BLaER1 treated with 17β-estradiol and CSF1 and Interleukin-3, amounts not matched to agents 10 nM and 100 nM (cell line): ENCODE measurements around the gene CLDN10.
"Not testable (repeated sequence)": the region's sequence is repeated elsewhere in the genome, so short reads cannot be mapped to it uniquely, and the experiment has no call there.

Source experiments
- H3K27ac ChIP-seq, 11 experiments: shearing (Covaris generic); formaldehyde crosslinking; 2 replicates each; pipeline ENCODE4 v1.8.1; 2022
- H3K27me3 ChIP-seq, 11 experiments: shearing (Covaris generic); formaldehyde crosslinking; 2 replicates each; pipeline ENCODE4 v1.8.1; 2022
- H3K36me3 ChIP-seq, 11 experiments: shearing (Covaris generic); formaldehyde crosslinking; 2 replicates each; pipeline ENCODE4 v1.8.1; 2022
- H3K4me1 ChIP-seq, 10 experiments: shearing (Covaris generic); formaldehyde crosslinking; 2 replicates each; pipeline ENCODE4 v1.8.1; 2022
- H3K4me2 ChIP-seq, 11 experiments: shearing (Covaris generic); formaldehyde crosslinking; 2 replicates each; pipeline ENCODE4 v1.8.1; 2022
- H3K4me3 ChIP-seq, 10 experiments: shearing (Covaris generic); formaldehyde crosslinking; 2 replicates each; pipeline ENCODE4 v1.8.1; 2022
- H3K9ac ChIP-seq, 11 experiments: shearing (Covaris generic); formaldehyde crosslinking; 2 replicates each; pipeline ENCODE4 v1.8.1; 2022
- H3K9me3 ChIP-seq, 11 experiments: shearing (Covaris generic); formaldehyde crosslinking; replicated peaks in 1 of 11; 2 replicates each; pipeline ENCODE4 v1.8.1; 2022
- H4K20me1 ChIP-seq, 11 experiments: shearing (Covaris generic); formaldehyde crosslinking; 2 replicates each; pipeline ENCODE4 v1.8.1; 2022
- Cebpa-rat ChIP-seq, 11 experiments: shearing (Covaris generic); IDR thresholded peaks; 2 replicates each; pipeline ENCODE4 v1.8.1; 2022

CLDN10 gene

GRCh38 chr13:95553581-95554385 lies 1.3 kb downstream of the CLDN10 start:
- H3K4me1 ChIP-seq, result no peaks in the 10 kb centered on the region
- TF ChIP-seq Cebpa-rat (IDR thresholded peaks at IDR 0.05), result no peak
- H3K4me2 ChIP-seq, result no peak overlapping the region
- H3K4me3 ChIP-seq, result no peak overlapping the region
- H3K27ac ChIP-seq, result no peak overlapping the region
- peaks cover 10 to 20% (median 14%) of the 10 kb centered on the region in 11 experiments; a peak in 20 of 22 replicates for H3K9me3 ChIP-seq
- no peaks in the 10 kb centered on the region for H3K27me3 ChIP-seq
- H3K36me3 ChIP-seq, result no peaks in the 10 kb centered on the region
- no peak overlapping the region for H3K9ac ChIP-seq
- no peaks in the 10 kb centered on the region for H4K20me1 ChIP-seq

GRCh38 chr13:95557013-95557412 lies 4.5 kb downstream of the CLDN10 start:
- TF ChIP-seq Cebpa-rat (IDR thresholded peaks at IDR 0.05), result no peak
- peaks cover 10 to 20% (median 14%) of the 10 kb centered on the region in 11 experiments; a peak in 20 of 22 replicates for H3K9me3 ChIP-seq
- no peaks in the 10 kb centered on the region for H3K27me3 ChIP-seq
- no peak overlapping the region for H3K4me2 ChIP-seq
- H3K9ac ChIP-seq, result no peak overlapping the region
- no peaks in the 10 kb centered on the region for H3K4me1 ChIP-seq
- no peaks in the 10 kb centered on the region for H3K36me3 ChIP-seq
- H4K20me1 ChIP-seq, result no peaks in the 10 kb centered on the region
- H3K4me3 ChIP-seq, result no peak overlapping the region
- no peak overlapping the region for H3K27ac ChIP-seq

- peaks cover 0 to 1% (median 0%) of the 10 kb centered on the region in 11 experiments; a peak in 2 of 22 replicates for H3K9me3 ChIP-seq
- H4K20me1 ChIP-seq, result no peaks in the 10 kb centered on the region
- H3K27me3 ChIP-seq, result no peaks in the 10 kb centered on the region
- no peak overlapping the region for H3K4me2 ChIP-seq
- no peak overlapping the region for H3K27ac ChIP-seq
- peaks cover 0 to 13% (median under 1%) of the 10 kb centered on the region in 10 experiments; a peak in 7 of 20 replicates for H3K4me1 ChIP-seq
- no peak overlapping the region for H3K4me3 ChIP-seq
- H3K9ac ChIP-seq, result no peak overlapping the region
- no peaks in the 10 kb centered on the region for H3K36me3 ChIP-seq
- no peak for TF ChIP-seq Cebpa-rat (IDR thresholded peaks at IDR 0.05)
Observed at GRCh38 chr13:95559100-95559499, 6.6 kb downstream of the CLDN10 start.

GRCh38 chr13:95560387-95560786 lies 7.9 kb downstream of the CLDN10 start:
- H3K9ac ChIP-seq, result no peak overlapping the region
- H4K20me1 ChIP-seq, result no peaks in the 10 kb centered on the region
- H3K4me2 ChIP-seq, result no peak overlapping the region
- no peak overlapping the region for H3K27ac ChIP-seq
- H3K4me1 ChIP-seq, result peaks cover 0 to 22% (median 4%) of the 10 kb centered on the region in 10 experiments; a peak in 8 of 20 replicates
- no peaks in the 10 kb centered on the region for H3K27me3 ChIP-seq
- no peak for TF ChIP-seq Cebpa-rat (IDR thresholded peaks at IDR 0.05)
- H3K36me3 ChIP-seq, result no peaks in the 10 kb centered on the region
- H3K9me3 ChIP-seq, result no peaks in the 10 kb centered on the region
- no peak overlapping the region for H3K4me3 ChIP-seq

GRCh38 chr13:95564091-95564490 lies 11.6 kb downstream of the CLDN10 start:
- H3K9ac ChIP-seq, result peak overlapping the region in 4 of 11 experiments; percentile 14 to 55 (median 50); a peak in 5 of 22 replicates
- no peaks in the 10 kb centered on the region for H4K20me1 ChIP-seq
- no peaks in the 10 kb centered on the region for H3K9me3 ChIP-seq
- no peak for TF ChIP-seq Cebpa-rat (IDR thresholded peaks at IDR 0.05)
- peak overlapping the region in 6 of 11 experiments; percentile 13 to 76 (median 70); a peak in 10 of 22 replicates for H3K27ac ChIP-seq
- peak overlapping the region in 1 of 10 experiments; percentile 15; a peak in 2 of 20 replicates for H3K4me3 ChIP-seq
- H3K4me2 ChIP-seq, result peak overlapping the region in 5 of 11 experiments; percentile 35 to 89 (median 64); a peak in 9 of 22 replicates
- no peaks in the 10 kb centered on the region for H3K27me3 ChIP-seq
- no peaks in the 10 kb centered on the region for H3K36me3 ChIP-seq
- H3K4me1 ChIP-seq, result peaks cover 0 to 23% (median 4%) of the 10 kb centered on the region in 10 experiments; a peak in 8 of 20 replicates

- H3K9me3 ChIP-seq, result no peaks in the 10 kb centered on the region
- no peaks in the 10 kb centered on the region for H4K20me1 ChIP-seq
- peak overlapping the region in 3 of 10 experiments; percentile 4 to 15 (median 6); a peak in 3 of 20 replicates for H3K4me3 ChIP-seq
- peak overlapping the region in 5 of 11 experiments; percentile 35 to 89 (median 64); a peak in 10 of 22 replicates for H3K4me2 ChIP-seq
- TF ChIP-seq Cebpa-rat (IDR thresholded peaks at IDR 0.05), result 0 out of 22 replicates have a peak, but pooled peaks of 1 of the 11 experiments have one; percentile 16
- no peaks in the 10 kb centered on the region for H3K27me3 ChIP-seq
- H3K9ac ChIP-seq, result peak overlapping the region in 4 of 11 experiments; percentile 14 to 55 (median 50); a peak in 8 of 22 replicates
- H3K36me3 ChIP-seq, result no peaks in the 10 kb centered on the region
- peak overlapping the region in 6 of 11 experiments; percentile 36 to 76 (median 70); a peak in 11 of 22 replicates for H3K27ac ChIP-seq
- H3K4me1 ChIP-seq, result peaks cover 0 to 23% (median 4%) of the 10 kb centered on the region in 10 experiments; a peak in 8 of 20 replicates
Observed at GRCh38 chr13:95564733-95565291, 12.3 kb downstream of the CLDN10 start.

- H4K20me1 ChIP-seq, H3K9ac ChIP-seq, H3K4me3 ChIP-seq, H3K27me3 ChIP-seq, H3K36me3 ChIP-seq, H3K9me3 ChIP-seq, H3K4me2 ChIP-seq: not testable (repeated sequence)
- Histone ChIP-seq H3K4me1 (peaks cover 0 to 23% (median 4%) of the 10 kb centered on the region in 10 experiments; a peak in 8 of 20 replicates), H3K27ac (peak overlapping the region in 1 of 11 experiments; percentile 76; a peak in 3 of 22 replicates)
Observed at GRCh38 chr13:95565758-95566157, 13.2 kb downstream of the CLDN10 start.

GRCh38 chr13:95568131-95568530 lies 15.6 kb downstream of the CLDN10 start:
- Histone ChIP-seq H4K20me1 (no peaks in the 10 kb centered on the region), H3K4me2 (no peak overlapping the region), H3K27ac (no peak overlapping the region), H3K4me1 (peaks cover 0 to 20% (median 4%) of the 10 kb centered on the region in 10 experiments; a peak in 8 of 20 replicates), H3K9me3 (no peaks in the 10 kb centered on the region), H3K27me3 (no peaks in the 10 kb centered on the region), H3K4me3 (no peak overlapping the region), H3K36me3 (no peaks in the 10 kb centered on the region), H3K9ac (no peak overlapping the region)
- no peak for TF ChIP-seq Cebpa-rat (IDR thresholded peaks at IDR 0.05)

GRCh38 chr13:95570016-95570415 lies 17.5 kb downstream of the CLDN10 start:
- no peaks in the 10 kb centered on the region for H3K36me3 ChIP-seq
- H4K20me1 ChIP-seq, result no peaks in the 10 kb centered on the region
- H3K4me3 ChIP-seq, result no peak overlapping the region
- no peak overlapping the region for H3K4me2 ChIP-seq
- peaks cover 0 to 4% (median 0%) of the 10 kb centered on the region in 10 experiments; a peak in 1 of 20 replicates for H3K4me1 ChIP-seq
- H3K9ac ChIP-seq, result no peak overlapping the region
- no peak for TF ChIP-seq Cebpa-rat (IDR thresholded peaks at IDR 0.05)
- H3K9me3 ChIP-seq, result no peaks in the 10 kb centered on the region
- no peak overlapping the region for H3K27ac ChIP-seq
- H3K27me3 ChIP-seq, result no peaks in the 10 kb centered on the region
